H54 (cell line): Measurements from ENCODE around the gene RNPS1.
"Not testable (repeated sequence)": the region's sequence is repeated elsewhere in the genome, so short reads cannot be mapped to it uniquely, and the experiment has no call there.

Experiments
- DNase-seq: peaks from one replicate; pipeline ENCODE4 v3.0.0; 2011; ENCODE audit warnings: low spot score, mixed read lengths; ENCODE audit not compliant: insufficient read length
- FAIRE-seq: peaks from 3 replicates; lab custom pipeline; 2011; peaks lifted over from hg19 to GRCh38; lab: Jason Lieb, UNC
- POLR2A ChIP-seq: IDR thresholded peaks from 2 replicates; pipeline ENCODE4 v1.6.1; 2011; ENCODE audit warnings: low read depth, mild to moderate bottlenecking, low read length

The RNPS1 gene

DNA sequence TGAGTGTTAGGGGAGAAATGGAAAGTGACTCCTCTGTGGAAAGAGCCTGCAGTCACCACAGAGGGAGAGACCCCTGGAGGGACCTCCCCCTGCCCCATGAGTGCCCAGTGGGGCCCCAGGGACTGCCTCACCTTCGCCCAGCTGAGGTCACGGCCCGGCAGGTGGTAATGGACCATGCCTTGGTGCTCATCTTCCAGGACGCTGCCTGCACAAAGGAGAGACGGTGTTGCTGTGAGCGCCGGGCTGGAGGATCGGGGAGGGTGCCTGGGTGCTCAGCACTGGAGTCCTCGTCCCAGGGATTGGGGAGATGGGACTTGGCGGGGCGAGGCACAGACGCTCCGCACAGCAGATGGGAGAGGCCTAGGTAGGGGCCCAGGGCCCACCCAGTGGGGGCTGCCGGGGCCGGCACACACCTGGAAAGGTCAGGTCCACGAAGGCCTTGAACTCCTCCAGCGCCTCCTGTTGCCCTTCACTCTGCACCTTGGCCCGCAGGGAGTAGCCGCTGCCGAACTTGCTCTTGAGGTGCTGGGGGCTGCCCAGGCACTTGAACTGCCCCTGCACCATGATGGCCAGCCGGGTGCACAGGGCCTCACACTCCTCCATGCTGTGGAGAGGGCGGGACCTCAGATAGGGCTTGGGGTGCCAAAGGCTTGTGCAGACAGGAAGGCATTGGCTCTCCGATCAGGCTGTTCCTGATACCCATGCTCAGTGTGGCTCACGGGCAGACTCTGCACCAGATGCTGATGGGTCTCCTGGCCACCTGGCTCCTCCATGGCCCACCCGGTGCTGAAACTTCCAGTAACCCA, 9.7 kb upstream of the RNPS1 start:
- FAIRE-seq = no peak

DNA sequence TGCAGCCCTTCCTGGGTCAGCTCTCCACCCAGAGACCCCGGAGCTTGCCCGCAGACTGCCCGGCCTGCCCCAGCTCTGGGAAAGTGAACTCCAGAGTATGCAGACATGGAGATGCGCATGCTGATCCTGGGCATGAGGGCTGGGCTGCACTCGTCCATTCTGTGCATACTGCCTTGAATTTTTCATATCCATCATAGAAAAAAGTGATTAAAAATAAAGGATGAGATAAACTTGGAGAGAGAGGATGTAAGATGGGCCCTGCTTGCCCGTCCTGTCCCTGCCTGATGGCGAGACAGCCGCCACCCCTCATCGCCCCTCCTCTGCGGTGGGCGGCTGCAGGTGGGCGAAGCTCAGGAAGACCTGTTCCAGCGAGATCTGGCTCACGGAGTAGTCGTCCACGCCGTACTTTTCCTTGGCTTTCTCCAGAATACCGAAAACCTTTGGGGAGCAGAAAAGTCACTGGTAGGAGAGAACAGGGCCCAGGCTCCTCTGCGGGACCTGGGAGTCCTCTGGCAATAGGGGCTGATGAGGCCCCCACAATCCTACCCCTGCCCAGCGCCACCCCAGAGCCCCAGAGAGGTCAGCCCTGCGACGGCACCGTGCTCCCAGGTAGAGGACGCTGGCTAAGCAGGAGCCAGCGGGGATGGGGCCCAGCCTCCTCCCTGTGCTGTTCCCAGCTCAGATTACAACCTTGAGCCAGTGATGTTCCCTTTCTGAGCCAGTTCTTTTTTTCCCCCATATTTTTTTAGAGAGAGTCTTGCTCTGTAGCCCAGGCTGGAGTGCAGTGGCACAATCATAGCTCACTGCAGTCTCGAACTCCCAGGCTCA, 8.7 kb upstream of the RNPS1 start:
- FAIRE-seq (no peak), DNase-seq (no peak)
- no peak for TF ChIP-seq POLR2A

More for the DNA sequence above, 9.7 kb upstream of the RNPS1 start:
- DNase-seq = no peak
- no peak for TF ChIP-seq POLR2A

DNA sequence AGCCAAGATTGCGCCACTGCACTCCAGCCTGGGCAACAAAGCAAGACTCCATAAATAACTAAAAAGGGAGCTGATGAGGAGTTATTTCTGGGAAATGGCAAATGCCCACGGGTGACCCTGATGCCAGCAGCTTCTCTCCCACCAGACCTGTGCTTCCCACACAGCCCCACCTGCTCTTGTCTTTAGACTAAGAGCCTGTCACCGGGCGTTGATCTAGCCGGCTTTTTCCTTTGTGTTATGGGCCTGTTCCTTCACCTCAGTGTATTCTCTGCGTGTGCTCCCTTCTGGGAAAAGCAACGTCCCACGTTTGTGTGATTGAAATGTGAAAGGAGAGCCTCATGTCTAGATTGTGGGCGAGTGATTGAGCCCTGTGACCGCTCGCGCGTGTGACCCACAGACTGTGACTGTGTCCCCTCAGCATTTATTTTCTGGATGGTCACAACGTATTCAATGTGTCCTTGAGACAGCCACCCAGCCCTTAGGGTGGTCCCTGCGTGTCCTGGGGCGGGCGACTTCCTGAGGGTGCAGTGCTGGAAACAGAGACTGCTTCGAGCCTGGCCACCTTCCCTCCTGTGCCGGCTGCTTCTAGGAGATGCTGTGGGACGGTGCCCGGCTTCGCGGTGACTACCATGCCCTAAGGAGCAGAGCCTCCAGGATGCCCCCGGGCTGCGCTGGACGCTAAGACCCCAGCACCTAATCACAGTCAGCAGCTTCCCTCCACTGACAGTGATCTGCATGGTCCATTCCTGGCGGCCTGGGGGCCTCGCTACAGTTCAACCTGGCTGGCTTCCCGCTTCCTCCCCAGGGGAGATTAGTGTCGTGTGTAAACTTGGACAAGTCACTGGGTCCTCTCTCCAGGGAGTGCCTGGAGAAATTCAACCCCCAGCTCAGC, 7.8 kb upstream of the RNPS1 start:
- FAIRE-seq (no peak), DNase-seq (no peak)
- TF ChIP-seq POLR2A = no peak

DNA sequence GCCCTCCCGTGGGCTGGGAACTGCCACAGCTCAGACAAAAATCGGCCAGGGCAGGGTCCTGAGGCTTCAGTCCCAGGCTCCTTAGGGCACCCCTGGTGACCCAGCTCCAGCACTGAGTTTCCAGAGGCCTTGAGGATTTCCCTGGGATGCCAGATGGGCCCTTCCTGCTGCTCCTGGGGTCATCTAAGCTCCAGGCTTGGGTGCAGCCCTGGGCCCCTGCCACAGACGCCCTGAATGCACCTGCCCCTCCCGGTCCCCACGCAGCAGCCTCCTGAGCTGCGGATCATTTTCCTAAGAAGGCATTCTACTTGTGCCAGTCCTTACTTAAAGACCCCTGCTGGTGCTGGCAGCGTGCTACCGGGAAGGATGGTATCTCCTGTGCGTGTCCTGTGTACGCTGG, 6.0 kb upstream of the RNPS1 start:
- no peak for FAIRE-seq
- DNase-seq = no peak
- TF ChIP-seq POLR2A = no peak

DNA sequence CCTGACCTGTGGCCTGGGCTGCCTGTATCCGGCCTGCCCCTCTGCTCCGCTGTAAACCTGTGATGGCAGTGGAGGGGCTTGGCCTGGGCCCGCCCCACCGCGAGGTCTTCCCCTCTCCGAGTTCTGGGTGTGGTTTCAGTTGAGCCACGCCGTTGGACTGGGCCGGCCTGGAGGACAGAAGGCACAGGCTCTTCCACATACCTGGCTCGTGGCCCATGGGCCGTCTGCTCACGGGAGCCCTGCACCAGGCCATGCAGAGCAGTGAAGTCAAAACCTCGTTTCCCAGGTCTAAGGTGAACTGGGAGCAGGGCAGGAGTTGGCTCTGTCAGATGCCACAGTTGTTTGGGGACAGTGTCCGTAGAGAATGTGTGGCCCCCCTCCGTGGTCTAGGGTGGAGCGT, 5.6 kb upstream of the RNPS1 start:
- no peak for DNase-seq
- no peak for TF ChIP-seq POLR2A

DNA sequence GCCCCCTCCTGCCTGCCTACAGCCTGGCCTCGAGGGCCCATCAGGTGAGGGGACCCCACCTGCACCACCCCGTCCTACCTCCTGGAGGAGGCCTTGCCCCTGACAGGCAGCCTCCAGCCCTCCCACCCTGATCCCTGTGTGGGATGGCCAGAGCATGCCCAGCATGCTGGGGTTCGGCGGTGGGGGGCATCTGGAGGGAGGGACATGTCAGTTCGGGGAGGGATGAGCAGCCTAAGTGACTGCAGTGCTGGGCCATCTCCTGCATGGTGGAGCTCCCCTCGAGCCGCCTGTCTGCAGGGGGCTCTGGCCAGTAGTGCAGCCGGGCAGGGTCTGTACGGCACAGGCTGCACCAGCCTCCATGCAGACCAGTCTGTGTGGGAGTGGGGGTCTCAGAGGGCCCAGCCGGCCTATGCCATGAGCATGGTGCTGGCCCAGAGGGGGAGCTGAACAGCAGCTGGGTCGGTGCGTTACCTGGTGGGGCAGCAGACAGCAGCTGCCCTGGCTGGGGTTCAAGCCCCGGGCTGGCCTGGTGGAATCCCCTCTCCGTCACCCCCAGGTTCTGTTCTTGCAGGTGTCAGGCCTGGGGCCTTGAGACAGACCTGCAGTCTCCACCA, 4.0 kb upstream of the RNPS1 start:
- no peak for FAIRE-seq
- TF ChIP-seq POLR2A = no peak

More for the DNA sequence above, 5.6 kb upstream of the RNPS1 start:
- no peak for FAIRE-seq

DNA sequence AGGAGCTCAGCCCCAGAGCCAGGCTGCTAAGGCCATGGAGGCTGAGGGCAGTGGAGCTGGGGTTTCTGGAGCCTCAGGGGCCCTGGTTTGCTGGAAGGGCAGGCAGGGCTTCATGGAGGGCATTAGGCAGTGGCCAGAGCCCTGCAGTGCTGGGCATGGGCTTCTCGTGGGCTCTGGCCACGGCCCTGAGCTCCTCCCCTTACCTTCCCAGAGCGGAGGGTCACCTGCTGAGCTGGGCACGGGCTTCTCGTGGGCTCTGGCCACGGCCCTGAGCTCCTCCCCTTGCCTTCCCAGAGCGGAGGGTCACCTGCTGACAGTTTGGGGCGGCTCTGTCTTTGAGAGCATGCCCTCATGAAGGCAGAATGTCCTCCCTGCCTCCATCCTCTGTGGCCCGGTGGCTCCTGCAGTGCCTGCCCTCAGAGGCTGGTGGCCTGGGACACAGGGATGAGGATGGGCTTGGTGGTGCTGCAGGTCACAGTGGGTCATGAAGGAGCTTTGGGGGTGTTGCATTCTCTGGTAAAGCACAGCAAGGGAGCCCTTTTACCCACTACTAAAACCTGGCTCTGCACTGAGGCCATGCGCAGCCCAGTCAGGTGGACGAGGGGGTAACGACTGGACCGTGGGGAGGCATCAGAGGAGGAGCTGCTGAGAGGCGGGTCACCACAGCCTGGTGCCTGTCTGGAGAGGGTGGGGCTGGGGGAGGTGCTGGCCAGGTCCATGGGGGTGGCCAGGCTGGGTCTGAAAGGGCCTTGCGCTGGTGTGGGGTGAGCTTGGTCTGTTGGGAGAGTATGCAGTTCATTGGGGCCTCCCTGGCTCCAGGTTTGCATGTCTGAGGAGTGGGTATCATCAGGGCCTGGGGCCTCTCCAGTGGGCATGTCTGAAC, 2.9 kb upstream of the RNPS1 start:
- DNase-seq (no peak), FAIRE-seq (no peak)
- no peak for TF ChIP-seq POLR2A

More for the DNA sequence above, 4.0 kb upstream of the RNPS1 start:
- no peak for DNase-seq

DNA sequence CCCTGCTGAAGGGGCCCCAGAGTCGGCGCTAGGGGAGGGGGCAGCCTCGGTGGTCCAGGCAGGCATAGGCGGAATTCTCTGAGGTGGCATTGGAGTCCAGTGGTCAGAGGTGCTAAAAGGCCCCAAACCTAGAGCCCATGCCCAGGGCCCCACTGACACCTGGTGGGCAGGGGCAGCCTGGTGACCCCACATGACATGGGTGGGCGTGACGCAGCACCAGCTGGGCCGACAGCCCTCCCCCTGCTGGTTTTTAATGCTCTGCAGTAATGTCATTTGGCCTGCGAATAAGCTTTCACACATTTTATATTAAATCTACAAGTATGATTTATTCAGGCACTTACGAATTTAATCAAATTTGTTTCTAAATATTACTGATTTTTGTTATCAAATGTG, 2.1 kb upstream of the RNPS1 start:
- TF ChIP-seq POLR2A = no peak
- FAIRE-seq (no peak), DNase-seq (no peak)

DNA sequence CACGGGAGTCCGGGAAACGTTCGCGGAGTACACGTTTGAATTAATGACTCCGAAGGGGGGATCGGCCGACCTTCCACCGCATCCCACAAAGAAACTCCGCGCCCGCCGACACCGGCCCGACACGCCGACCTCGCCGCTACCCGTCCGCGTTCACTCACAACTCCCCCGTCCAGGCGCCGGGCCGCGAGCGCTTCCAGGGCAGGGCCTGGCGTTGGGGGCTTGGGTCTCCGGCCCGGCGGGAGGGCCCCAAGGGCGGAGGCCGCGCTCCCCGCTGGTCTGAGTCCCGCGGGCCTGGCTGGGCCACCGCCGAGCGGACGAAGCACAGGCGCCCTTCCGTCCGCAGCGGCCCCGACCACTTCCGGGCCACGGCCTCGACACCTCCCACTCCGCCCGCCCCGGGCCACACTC, 417 bp downstream of the RNPS1 start:
- FAIRE-seq, DNase-seq: not testable (repeated sequence)

DNA sequence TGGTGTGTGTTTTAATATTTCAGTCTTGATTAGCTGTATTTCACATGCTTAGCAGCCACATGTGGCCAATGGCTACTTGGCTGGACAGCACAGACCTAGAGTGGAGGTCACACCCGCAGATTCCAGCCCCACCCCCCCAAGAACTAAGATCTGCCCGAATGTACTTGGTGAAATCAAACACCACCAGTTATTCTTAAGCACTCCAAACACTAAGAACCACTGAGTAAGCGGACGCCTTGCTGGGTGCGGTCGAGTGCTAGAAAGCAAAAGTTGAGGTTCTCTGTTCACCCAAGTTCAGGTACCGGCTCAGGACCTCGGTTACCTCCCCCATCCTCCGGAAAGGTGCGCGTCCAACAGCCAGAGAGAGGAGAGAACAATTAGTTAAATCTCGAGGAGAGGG, 1.0 kb downstream of the RNPS1 start:
- not testable (repeated sequence) for FAIRE-seq, DNase-seq

DNA sequence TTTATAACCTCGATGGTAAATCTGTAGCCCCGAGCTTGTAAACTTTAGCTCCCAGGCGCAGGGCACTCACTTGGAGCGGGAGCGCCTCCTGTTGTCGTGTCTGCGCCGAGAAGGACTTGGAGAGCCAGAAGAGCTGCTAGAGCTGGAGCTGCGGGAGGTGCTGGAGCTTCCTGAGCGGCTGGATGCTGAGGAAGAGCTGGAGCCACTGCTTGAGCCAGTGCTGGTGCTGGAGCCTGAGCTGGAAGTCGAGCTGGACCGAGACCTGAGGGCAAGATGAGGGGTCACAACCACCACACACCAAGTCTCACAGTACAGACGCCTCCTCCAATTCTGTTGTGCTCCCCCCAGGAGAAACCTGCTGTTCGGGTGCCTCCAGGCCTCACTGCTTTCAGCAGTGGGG, 4.9 kb downstream of the RNPS1 start:
- not testable (repeated sequence) for FAIRE-seq

DNA sequence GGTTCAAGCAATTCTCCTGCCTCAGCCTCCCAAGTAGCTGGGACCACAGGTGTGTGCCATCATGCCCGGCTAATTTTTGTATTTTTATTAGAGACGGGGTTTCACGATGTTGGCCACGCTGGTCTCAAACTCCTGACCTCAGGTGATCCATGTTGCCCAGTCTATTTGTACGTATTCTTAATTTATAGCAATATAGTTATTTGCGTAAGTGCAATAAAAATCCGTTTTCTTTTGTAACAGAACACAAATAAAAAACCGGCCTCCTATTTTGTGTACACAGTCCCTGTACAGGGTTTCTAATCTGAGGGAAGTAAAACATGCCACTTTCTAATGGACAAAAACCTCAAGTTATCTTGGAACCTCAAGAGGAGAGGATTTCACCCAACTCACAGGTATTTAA, 7.7 kb downstream of the RNPS1 start:
- FAIRE-seq (no peak), DNase-seq (no peak)
- TF ChIP-seq POLR2A = no peak

More for the DNA sequence above, 4.9 kb downstream of the RNPS1 start:
- DNase-seq = not testable (repeated sequence)

DNA sequence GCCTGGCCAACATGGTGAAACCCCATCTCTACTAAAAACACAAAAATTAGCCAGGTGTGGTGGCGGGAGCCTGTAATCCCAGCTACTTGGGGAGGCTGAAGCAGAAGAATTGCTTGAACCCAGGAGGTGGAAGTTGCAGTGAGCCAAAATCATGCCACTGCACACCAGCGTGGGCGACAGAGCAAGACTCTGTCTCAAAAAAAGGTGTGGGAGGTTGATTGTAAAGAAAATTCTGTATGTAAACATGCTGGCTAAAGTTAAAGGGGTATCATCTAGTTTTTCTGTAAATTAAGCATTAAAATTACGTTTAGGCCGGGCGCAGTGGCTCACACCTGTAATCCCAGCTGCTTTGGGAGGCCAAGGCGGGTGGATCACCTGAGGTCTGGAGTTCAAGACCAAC, 9.4 kb downstream of the RNPS1 start:
- not testable (repeated sequence) for DNase-seq, FAIRE-seq
